ENCODE measurements around the gene CAPRIN1.

Gene CAPRIN1, protein sequence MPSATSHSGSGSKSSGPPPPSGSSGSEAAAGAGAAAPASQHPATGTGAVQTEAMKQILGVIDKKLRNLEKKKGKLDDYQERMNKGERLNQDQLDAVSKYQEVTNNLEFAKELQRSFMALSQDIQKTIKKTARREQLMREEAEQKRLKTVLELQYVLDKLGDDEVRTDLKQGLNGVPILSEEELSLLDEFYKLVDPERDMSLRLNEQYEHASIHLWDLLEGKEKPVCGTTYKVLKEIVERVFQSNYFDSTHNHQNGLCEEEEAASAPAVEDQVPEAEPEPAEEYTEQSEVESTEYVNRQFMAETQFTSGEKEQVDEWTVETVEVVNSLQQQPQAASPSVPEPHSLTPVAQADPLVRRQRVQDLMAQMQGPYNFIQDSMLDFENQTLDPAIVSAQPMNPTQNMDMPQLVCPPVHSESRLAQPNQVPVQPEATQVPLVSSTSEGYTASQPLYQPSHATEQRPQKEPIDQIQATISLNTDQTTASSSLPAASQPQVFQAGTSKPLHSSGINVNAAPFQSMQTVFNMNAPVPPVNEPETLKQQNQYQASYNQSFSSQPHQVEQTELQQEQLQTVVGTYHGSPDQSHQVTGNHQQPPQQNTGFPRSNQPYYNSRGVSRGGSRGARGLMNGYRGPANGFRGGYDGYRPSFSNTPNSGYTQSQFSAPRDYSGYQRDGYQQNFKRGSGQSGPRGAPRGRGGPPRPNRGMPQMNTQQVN

DNA sequence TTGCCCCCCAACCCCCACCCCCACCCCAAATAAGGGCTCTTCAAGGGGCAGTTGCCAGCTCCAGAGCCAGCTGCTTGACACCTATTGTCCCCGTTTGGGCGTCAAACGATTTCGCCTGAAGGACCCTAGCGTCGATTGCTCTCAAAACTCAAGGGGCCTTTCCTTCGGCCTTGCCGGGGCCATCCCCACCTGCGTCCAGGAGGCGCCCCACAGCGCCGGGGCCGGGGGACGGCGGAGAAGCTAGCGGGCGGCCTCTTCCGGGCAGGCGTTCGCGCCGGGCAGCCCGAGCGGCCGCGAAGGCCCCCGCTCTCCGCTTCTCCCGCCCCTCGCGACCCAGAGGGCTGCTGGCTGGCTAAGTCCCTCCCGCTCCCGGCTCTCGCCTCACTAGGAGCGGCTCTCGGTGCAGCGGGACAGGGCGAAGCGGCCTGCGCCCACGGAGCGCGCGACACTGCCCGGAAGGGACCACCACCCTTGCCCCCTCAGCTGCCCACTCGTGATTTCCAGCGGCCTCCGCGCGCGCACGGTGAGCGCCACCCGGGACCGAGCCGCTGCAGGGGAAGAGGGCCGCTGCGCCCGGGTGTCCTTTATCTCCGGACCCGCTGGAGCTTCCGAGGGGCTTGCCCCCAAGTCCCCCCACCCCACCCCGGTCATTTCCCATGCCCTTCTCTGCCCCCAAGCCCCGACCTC, at the start of gene CAPRIN1:
Gene CAPRIN1 (plus strand): TSS at position 383 of the 687 bp plus-strand sequence. CDS start 690 bp downstream, outside the sequence.
- DNase-seq, result peak; percentile 71

DNA sequence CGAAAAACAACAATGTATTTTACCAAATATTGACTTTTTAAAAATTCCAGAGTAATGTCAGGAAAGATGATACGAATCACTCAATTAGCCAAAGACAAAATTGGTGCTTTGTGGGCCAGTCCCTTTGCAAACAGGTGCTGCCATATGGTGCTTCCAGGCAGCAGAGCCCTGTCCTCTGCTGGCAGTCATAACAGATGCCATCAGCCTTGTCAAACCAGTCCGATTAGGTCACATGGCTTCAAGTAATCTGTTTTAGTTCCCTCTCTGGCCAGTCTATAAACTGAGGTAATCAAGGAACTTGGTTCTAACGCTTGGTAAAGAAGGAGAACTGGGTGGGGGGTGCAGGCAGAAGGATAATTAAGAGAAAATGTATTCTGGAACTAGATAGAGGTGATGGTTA, 49.1 kb upstream of the CAPRIN1 start:
- DNase-seq, result no peak

DNA sequence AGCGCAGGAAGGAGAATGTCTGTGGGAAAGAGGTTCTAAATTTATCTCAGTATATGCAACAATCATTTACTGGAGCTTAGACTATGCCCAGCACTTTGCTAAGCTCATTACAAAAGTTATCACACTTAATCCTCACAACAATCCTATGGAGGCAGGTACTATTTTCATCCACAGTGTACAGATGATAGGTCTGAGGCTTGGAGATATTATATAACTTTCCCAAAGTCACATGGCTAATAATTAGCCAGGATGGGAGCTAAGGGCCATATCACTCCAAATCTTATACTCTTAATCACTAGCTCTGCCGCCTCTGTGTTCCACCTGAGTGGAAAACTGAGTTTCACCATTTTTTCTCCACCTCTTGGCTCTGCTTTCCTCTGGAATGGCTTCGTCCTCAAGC, 47.3 kb upstream of the CAPRIN1 start:
- no peak for DNase-seq

DNA sequence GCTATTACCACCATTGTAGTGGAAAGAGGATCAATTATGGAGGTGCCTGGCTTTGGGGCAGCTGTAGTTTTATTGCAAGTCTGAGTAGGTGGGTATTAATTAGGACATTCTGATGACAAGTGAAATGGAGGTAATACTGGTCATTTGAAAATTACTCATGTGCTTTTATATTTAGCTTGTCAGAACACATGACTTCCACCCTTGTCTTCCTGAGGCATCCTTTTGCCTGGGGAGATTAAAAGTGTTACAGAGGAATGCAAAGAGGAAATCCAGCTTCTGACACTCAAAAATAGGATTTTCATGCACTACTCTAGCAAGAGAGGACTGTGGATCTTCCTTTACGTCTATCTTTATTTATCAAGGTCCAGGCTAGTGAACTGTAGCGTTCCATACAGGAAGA, 44.7 kb upstream of the CAPRIN1 start:
- DNase-seq, result no peak

DNA sequence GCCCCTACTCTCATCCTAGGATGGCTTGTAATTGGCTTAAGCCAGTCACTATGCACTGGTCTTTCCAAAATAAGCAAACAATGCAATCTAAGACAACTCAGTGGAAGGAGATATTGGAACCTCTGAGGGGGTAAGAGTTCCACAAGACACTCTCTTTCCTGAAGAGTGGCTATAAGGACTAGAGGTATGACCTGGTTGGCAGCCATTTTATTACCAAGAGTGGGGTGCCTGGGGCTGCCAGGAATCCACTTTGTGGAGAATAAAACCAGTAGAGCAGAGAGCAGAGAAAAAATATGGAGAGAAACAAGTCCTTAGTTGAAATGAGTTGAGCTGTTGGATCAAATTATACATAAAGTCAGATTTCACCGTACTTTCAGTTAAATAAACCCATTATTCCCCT, 38.8 kb upstream of the CAPRIN1 start:
- DNase-seq, result no peak

DNA sequence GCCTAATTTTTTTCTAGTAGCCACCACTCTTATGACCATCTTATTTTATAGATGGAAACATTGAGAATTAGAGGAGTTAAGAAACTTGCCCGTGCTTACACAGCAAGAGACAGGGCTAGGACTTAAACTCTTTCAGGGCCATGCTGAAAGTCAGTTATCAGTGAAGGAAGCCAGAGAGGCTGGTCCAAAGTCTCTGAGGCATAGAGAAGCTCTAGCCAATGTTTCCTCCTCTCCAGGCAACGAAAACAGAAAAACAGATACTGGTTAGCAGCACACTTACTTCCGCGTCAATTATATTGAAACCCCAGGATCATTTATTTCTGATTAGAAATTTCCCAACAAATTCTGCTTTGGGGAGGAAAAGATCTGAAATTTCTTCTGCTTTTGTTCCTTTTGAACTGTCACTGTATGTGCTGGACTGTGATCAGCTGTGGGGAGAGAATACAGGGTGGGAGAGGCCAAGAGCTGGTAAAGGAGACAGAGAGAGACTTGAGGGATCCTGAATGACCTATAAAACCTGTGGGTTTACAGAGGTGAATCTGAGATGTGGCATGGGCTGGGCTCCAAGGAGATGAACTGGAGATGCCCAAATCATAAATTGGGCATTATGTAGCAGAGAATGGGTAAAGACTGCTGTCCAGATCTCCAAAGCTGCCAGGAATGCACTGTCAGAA, 37.5 kb upstream of the CAPRIN1 start:
- no peak for DNase-seq

DNA sequence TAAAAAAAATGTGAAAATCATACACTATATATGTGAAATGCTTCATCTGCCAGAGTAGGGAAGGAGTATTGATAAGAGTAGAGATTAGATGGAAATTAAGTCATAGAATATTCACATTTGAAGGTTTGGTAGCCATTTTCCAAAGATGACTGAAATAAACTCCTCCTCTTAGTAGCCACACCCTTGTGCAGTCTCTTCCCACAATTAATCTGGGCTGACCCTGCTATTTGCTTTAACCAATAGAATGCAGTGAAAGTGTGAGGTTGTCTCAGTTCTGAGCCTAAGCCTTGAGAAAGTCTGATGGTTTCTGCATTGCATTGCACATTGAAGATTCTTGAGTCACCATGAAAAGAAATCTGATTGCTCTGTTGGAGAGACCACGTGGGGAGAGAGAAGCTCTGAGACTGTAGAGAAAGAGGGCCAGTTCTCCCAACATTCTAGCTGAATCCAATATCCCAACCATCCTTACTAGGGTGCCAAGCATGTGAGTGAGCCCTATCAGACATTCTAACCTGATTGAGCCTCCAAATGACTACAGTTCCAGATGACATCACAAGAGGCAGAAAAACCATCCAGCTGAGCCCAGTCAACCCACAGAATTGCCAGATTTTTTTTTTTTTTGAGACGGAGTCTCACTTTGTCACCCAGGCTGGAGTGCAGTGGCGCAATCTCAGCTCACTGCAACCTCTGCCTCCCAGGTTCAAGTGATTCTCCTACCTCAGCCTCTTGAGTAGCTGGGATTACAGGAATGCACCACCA, 29.4 kb upstream of the CAPRIN1 start:
- no peak for DNase-seq

DNA sequence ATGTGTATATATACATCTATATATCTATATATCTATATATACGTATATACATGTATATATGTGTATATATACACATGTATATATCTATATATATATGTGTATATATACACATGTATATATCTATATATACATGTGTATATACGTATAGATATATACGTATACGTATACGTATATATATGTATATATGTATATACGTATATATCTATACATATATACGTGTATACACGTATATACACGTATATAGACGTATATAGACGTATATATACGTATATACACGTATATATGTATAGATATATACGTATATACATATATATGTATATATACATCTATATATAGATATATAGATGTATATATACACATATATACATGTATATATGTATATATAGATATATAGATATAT, 25.1 kb upstream of the CAPRIN1 start:
- no peak for DNase-seq

DNA sequence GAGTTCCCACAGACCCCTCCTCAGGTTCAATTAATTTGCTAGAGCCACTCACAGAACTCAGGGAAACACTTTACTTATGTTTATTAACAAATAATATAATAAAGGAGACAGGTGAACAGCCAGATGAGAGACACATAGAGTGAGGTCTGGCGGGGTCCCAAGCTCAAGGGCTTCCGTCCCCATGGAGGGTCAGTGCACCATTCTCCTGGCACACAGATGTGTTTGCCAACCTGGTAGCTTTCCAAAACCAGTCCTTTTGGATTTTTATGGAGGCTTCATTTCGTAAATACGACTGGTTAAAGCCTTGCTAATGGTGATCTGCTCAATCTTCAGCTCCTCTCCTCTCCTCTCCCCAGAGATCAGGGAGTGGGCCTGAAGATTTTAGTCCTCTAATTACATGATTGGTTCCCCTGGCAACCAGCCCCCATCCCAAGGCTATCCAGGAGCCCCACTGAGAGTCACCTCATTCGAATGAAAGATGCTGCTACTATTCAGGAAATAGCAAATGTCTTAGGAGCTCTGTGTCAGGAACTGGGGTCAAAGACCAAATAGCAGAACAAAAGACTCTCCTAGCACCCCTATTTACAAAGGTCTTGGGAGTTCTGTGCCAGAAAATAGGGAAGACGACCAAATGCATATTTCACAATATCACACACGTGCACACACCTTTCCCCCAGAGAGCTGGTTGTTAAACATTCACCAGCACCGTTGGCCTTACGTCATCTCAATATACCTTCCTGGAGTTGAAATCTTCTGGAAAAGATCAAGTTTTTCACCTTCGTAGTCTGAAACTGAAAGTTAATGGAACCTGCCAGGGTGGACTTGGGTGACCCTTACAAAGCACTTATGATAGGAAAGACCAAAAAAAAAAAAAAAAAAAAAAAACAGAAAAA, 23.8 kb upstream of the CAPRIN1 start:
- no peak for DNase-seq

DNA sequence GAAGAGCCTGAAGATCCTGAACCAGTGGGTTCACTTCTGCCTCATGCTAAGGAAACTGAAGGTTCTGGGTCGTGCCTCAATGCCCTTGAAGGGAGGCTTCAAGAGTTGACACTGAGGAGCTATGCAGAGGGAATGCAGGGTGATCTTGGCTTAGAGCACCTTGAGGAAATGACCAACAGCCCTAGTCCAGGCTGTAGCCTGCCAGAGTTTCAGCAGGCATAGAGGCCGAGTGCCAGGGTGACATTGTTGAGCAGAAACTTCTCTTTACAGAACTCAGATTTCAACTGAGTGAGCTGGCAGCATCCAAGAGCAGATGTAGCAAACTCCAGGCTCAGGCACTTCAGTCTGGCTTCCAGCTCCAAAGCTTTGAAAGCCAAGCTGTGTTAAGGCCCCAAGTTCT, 23.1 kb upstream of the CAPRIN1 start:
- no peak for DNase-seq

DNA sequence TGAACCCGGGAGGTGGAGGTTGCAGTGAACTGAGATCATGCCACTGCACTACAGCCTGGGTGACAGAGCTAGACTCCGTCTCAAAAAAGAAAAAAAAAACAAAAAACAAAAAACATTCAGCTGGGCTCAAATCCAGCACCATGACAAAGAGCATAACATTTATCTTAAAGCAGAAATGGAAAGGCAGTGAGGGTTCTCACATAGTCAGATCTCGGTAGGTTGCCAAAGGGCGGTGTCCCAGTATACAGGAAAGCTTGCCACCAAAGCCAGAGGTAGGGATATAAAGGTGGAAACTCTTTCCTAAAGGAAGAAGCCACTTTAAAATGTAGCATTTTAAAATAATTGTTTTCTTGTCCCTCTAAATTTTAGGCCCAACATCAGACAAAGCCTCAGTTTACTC, 22.4 kb upstream of the CAPRIN1 start:
- no peak for DNase-seq

DNA sequence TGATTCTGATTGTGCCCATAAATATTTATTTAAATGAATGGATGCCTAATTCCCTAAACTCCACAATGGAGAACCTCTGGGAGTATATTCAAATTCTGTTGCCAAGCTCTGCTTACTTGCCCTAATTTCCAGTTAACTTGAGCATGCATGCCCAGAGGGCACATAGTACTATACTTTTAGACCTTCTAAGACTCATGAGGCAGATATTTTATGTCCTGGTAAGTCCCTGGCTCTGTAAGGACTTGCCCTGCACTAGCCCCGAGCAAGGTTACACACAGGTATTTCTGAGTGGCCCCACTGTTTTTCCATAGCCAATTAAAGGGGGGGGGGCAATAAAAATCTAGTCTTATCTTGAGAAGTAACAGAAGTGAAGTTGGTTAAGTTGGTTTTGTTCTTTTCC, 21.1 kb upstream of the CAPRIN1 start:
- DNase-seq, result no peak

DNA sequence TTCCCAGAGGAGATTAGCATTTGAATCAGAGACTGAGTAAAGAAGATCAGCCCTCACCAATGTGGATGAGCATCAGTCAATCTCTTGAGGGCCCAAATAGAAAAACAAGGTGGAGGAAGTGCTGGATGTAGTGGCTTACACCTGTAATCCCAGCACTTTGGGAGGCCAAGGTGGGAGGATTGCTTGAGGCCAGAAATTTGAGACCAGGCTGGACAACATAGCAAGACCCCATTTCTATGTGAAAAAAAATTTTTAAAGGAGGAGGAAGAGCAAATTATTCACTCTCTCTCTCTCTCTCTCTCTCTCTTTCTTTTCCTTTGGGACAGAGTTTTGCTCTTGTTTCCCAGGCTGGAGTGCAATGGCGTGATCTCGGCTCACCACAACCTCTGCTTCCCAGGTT, 18.1 kb upstream of the CAPRIN1 start:
- DNase-seq, result no peak

DNA sequence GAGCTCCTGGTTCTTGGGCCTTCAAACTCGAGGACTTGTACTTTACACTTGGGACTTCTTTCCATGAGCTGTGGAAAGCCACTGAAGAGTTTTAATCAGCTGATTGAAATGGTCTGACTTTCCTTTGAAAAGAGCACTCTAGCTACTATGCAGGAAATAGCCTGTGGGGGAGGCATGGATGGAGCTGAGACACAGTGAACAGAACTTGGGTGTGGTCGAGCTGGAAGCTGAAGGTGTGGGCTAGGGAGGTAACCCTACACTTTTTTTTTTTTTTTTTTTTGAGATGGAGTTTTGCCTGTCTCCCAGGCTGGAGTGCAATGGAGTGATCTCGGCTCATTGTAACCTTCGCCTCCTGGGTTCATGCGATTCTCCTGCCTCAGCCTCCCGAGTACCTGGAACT, 17.5 kb upstream of the CAPRIN1 start:
- DNase-seq, result no peak

DNA sequence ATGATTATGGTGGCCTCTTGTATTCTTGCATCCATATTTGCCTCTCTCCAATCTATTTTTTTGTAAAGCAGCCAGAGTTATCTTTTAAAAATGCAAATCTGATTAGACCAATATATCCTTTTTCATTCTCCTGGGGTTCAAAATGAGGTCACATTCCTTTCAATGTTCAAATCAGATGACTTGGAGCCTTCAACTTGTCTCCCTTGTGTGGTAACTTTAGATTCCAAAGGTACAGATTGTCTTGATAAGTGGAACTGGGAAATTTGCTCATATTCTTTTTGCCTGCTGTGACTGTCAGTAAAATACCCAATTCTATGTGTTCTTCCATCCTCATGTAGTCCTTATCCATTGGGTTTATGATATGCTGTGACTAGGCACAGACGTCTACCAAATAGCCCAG, 15.1 kb upstream of the CAPRIN1 start:
- no peak for DNase-seq

DNA sequence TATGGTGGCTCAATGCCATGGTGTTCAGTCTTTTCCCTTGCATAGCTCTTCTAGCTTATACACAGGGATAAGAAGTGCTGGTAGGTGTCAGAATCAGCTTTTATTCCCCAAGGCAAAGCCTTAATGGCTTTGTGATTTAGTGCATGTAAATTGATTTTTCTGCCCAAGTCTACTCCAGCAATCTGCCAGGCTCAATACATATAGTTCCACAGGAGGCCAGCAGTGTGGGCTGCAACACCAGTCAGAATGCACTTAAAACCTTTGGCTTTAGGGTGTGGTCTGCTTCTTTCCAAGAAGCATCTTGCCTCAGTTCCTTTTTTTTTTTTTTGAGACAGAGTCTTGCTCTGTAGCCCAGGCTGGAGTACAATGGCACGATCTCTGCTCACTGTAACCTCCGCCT, 14.5 kb upstream of the CAPRIN1 start:
- no peak for DNase-seq

DNA sequence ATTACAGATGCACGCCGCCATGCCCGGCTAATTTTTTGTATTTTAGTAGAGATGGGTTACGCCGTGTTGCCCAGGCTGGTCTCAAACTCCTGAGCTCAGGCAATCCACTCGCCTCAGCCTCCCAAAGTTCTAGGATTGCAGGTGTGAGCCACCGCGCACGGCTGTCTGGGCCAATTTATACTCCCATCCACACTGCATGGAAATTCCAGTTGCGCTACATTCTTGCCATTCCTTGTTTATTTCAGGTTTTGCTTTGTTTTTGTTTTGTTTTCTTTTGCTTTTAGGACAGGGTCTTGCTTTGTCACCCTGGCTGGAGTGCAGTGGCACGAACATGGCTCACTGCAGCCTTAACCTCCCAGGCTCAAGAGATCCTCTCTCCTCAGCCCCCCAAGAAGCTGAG, 11.0 kb upstream of the CAPRIN1 start:
- DNase-seq, result no peak

DNA sequence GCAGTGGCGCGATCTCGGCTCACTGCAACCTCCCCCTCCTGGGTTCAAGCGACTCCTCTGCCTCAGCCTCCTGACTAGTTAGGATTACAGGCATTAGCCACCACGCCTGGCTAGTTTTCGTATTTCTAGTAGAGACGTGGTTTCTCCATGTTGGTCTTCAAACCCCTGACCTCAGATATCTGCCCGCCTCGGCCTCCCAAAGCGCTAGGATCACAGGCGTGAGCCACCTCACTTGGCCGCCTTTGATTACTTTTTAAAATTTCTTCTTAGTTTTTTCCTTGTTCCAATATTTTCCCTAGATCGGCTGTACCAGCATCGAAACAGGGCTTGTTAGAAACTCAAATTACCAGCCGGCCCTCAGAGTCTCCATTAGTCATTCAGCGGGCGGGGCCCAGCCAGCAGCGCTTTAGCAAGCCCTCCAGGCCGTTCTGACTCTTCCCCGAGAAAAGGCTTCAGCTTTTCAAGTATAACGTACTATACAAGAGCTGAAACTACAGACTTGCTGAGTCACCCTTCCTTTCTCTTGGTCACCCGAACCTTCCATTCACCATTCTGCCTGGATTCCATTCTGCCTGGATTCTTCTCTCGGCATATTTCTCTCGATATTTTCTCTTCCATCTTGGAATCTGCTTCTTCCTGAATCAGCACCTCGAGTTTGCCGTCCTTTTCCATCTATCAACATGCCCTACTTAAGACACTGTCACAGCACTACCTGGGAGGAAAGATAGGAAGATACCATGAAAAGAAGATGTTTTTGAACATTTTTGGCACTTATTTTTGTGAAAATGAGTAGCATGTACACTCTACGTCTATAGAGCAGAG, 6.7 kb upstream of the CAPRIN1 start:
- DNase-seq, result peak; percentile 15

DNA sequence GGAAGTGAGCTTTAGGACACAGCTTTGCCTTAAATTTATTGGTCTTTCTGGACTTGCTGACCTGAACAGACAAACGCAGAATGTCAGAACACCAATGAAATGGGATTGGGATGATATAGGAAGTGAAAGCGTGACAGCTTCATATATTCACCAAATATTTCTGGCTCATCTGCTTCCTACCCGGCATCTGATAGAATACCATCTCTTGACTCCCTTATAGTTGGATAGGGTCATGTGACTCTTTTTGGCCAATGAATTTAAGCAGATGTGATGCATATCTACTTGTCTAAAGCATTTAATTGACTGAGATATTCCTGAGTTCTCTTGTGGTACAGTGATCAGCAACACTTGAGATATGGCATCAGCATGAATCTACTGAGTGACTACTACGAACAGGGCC, 2.5 kb upstream of the CAPRIN1 start:
- DNase-seq, result no peak

DNA sequence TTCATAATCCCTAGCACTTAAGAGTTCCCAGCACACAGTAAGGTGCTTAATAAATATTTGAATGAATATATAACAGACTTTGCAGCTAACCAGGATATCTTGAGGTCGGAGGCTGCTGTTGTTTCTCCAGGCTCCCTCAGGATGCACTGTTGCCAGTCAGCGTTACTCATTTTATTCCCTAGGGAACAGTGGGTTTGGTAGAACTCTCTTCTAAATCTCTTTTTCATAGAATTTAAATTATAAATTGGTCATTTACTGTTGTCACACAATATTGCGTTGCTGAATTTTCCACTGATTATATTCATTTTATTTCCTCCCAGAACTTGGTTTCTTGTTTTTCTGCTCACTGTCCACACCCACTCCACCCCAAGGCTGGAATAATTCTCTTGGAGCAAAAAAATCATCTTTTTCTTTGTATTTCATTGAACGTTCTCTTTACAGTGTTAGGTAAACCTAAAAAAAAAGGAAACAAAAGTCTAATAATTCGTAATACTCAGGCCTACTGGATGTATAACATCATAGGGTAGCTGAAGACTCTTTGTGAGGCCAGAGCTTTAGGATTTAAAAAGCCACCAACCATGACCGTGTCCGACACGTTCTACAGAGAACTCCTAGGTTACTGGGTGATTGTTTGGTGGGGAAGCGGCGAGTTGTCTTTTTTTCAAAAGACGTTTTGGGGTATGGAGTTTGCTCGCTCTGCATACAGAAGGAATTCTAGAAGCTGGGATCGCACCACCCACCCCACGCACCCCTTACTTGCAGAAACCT, 766 bp upstream of the CAPRIN1 start:
- peak; percentile 67 for DNase-seq
